ENCODE measurements around the gene PDK4. TPM values are rescaled to one million over a fixed set of nuclear protein-coding genes. Genes with fewer than 3 reads are reported as not detected.

PDK4 gene
- total and polyA plus RNA-seq, 11 donors = 45.6 to 4,362 (median 173) TPM

- H3K4me3 ChIP-seq = no peak overlapping the region
- peak in 1 of 4 donors; percentile 0 for ATAC-seq
- 54 to 91% (median 63%) methylated on average over 3 of the region's 3 CpGs for WGBS, 4 donors
- no peak for DNase-seq
- H3K4me1 ChIP-seq = peaks cover 0 to 14% (median 2%) of the 10 kb centered on the region in 12 donors
- no peaks in the 10 kb centered on the region for H3K27me3 ChIP-seq
- H3K27ac ChIP-seq = peak overlapping the region in 1 of 12 donors; percentile 41
- peaks cover 0 to 41% (median 35%) of the 10 kb centered on the region in 9 donors for H3K36me3 ChIP-seq
- no peak for TF ChIP-seq CTCF (IDR thresholded peaks at IDR 0.05)
- TF ChIP-seq POLR2A (IDR thresholded peaks at IDR 0.05) = no peak
- H3K9me3 ChIP-seq = no peaks in the 10 kb centered on the region
- intact Hi-C loops (cut with DNase I) = loop anchor here in 2 of 10 donors (5.0 kb wide), 1 partner anchor 34 kb away; no protein-coding TSS in a partner anchor
These were observed 14.8 kb downstream of the PDK4 start for GRCh38 chr7:95581467-95581866.

- no peak for DNase-seq
- WGBS, 4 donors = 88 to 96% (median 95%) methylated on average over 7 of the region's 7 CpGs
- peaks cover 0 to 1% (median 0%) of the 10 kb centered on the region in 12 donors for H3K4me1 ChIP-seq
- no peak overlapping the region for H3K27ac ChIP-seq
- ATAC-seq = no peak
- no peaks in the 10 kb centered on the region for H3K9me3 ChIP-seq
- intact Hi-C loops (cut with DNase I) = loop anchor here in 1 of 10 donors (5.0 kb wide), 1 partner anchor 52 kb away; no protein-coding TSS in a partner anchor
- peaks cover 0 to 20% (median 14%) of the 10 kb centered on the region in 9 donors for H3K36me3 ChIP-seq
- H3K4me3 ChIP-seq = no peak overlapping the region
- TF ChIP-seq POLR2A (IDR thresholded peaks at IDR 0.05) (no peak), CTCF (IDR thresholded peaks at IDR 0.05) (no peak)
- no peaks in the 10 kb centered on the region for H3K27me3 ChIP-seq
These were observed 17.0 kb downstream of the PDK4 start for GRCh38 chr7:95579318-95579717.

GRCh38 chr7:95578299-95578855 lies 17.9 kb downstream of the PDK4 start:
- 81 to 92% (median 85%) methylated on average over 3 of the region's 3 CpGs for WGBS, 4 donors
- no peaks in the 10 kb centered on the region for H3K27me3 ChIP-seq
- H3K9me3 ChIP-seq = peaks cover 0 to 5% (median 0%) of the 10 kb centered on the region in 12 donors
- no peak for DNase-seq
- H3K27ac ChIP-seq = no peak overlapping the region
- no peaks in the 10 kb centered on the region for H3K4me1 ChIP-seq
- H3K4me3 ChIP-seq = no peak overlapping the region
- TF ChIP-seq POLR2A (IDR thresholded peaks at IDR 0.05) = no peak
- no peak for TF ChIP-seq CTCF (IDR thresholded peaks at IDR 0.05)
- peaks cover 0 to 11% (median 4%) of the 10 kb centered on the region in 9 donors for H3K36me3 ChIP-seq
- intact Hi-C loops (cut with DNase I) = loop anchor here in 1 of 10 donors (5.0 kb wide), 1 partner anchor 51 kb away; no protein-coding TSS in a partner anchor
- ATAC-seq = no peak

- DNase-seq = no peak
- Histone ChIP-seq H3K27me3 (no peaks in the 10 kb centered on the region), H3K27ac (no peak overlapping the region), H3K9me3 (peaks cover 0 to 13% (median 0%) of the 10 kb centered on the region in 12 donors), H3K36me3 (no peaks in the 10 kb centered on the region), H3K4me3 (no peak overlapping the region), H3K4me1 (no peaks in the 10 kb centered on the region)
- intact Hi-C loops (cut with DNase I) = loop anchor here in 1 of 10 donors (5.0 kb wide), 1 partner anchor 50 kb away; no protein-coding TSS in a partner anchor
- WGBS, 4 donors = 74 to 82% (median 80%) methylated on average over 5 of the region's 5 CpGs
- ATAC-seq = no peak
- TF ChIP-seq POLR2A (IDR thresholded peaks at IDR 0.05) (no peak), CTCF (IDR thresholded peaks at IDR 0.05) (no peak)
These were observed 19.2 kb downstream of the PDK4 start for GRCh38 chr7:95577137-95577536.

Data from heart left ventricle (tissue), 16 donors.